GM21786 (cell line): ENCODE data around the gene OR52E1.
"Not testable (repeated sequence)": the region's sequence is repeated elsewhere in the genome, so short reads cannot be mapped to it uniquely, and the experiment has no call there.

Experiments used
- ATAC-seq: cut with Tn5 transposase; IDR thresholded peaks from one replicate; pipeline ENCODE4 v1.9.1; 2021; ENCODE audit not compliant: unreplicated experiment

Gene OR52E1

DNA sequence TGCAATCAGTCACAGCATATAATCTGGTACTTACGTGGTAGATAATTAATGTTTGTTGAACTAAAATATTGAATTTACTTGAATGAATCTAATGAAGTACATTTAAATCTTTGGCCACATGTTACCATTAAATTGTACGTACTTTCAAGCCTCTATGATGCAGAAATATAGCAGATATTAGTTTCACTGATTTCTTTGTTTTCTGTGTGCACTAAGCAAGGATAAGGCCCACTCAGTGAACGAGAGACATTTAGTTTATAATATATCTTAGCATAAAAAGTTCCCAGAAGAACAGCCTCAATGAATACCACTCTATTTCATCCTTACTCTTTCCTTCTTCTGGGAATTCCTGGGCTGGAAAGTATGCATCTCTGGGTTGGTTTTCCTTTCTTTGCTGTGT is at the start of gene OR52E1:
TSS of gene OR52E1 (plus strand) at position 301 of the 400 bp plus-strand sequence.
- ATAC-seq = no peak

DNA sequence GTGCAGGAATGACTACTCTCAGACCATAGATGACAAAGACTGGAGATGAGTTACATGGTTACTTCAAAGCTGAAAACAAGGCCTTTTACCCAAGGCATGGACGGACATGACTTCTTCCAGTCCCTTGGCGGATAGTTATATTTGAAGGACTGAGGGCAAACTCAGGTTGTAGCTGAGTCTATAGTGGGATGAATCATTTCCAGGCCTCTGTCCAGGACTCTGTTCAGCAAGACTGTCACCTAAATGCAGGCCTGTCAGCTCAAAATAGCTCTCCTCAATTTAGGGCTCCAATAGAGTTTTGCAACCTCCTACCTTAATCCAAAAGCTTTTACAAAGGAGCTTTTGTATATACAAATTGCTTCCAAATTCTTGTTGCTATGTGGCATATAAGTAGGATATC is 47.4 kb upstream of the OR52E1 start:
- no peak for ATAC-seq

DNA sequence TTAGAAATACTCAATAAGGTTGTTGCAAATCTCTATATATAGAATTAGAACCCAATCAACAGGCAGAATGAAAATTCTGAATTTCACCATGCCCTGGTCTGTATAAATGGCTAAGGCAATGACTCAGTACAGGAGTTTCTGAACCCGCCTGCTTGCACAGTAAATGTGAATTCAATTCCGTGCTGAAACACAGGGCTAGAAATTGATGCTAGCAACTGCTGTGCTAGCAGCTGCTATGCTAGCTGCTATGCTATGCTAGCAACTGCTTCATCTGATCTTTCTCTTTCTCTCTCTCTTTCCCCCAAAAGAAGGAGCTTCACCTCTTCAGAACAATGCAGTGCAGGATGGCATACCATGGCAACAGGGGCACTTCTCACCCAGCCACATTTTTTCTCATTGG is 32.7 kb upstream of the OR52E1 start:
- ATAC-seq = no peak

DNA sequence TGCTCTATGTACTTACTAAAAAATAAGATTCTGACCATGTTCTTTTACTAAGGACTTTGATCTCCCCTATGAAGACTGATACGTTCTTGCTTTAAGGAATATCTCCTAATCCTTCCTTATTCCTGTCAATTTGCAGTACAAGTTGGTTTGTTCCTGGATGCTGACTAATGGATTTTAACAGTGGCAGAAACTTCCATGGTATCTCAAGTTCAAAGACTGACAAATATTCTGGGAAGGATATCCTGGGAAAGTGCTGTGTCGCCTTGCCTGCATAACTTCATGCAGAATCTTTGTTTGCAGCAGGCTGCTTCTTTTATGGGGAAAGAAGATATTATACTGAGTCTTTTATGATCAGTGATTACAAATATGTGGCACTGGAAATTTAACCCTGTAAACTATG is 31.4 kb upstream of the OR52E1 start:
- no peak for ATAC-seq

DNA sequence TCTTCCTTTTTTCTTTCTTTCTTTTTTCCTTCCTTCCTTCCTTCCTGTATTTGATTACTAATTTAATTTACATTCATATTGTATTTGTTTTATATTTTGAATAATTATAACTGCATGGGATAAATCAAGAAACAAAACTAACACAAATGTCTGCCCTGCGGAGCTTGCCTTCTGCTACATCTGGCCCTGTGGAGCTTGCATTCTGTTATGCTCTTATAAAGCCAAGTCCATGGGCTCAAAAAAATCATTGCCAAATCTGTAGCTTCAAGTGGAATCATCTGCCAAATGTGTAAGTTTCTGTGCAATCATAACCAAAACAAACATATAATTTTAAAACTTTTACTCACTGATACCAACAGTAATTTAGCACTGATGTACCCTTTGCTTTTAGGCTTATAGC is 31.0 kb upstream of the OR52E1 start:
- no peak for ATAC-seq

DNA sequence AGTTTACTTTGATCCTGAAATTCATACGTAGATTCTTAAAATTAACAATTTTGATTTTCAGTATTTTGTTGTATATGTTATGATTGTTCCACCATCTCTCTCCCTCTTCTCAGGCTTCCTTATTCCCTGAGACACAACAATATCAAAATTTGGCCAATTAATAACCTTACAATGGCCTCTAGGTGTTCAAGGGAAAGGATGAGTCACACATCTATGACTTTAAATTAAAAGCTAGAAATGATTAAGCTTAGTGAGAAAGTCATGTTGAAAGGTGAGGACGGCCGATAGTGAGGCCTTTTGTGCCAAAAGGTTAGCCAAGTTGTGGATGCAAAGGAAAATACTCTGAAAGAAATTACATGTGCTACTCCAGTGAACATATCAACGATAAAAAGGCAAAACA is 28.5 kb upstream of the OR52E1 start:
- ATAC-seq = no peak

DNA sequence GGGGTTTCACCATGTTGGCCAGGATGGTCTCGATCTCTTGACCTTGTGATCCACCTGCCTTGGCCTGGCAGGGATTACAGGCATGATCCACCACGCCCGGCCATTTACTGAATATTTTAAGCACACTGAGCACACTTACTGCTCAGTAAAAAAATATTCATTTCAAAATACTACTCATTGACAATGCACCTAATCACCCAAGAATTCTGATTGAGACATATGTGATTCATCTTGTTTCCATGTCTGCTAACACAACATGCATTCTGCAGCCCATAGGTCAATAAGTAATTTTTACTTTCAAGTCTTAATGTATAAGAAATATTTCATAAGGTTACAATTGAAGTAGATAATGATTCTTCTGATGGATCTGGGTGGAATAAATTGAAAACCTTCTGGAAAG is 27.3 kb upstream of the OR52E1 start:
- no peak for ATAC-seq

DNA sequence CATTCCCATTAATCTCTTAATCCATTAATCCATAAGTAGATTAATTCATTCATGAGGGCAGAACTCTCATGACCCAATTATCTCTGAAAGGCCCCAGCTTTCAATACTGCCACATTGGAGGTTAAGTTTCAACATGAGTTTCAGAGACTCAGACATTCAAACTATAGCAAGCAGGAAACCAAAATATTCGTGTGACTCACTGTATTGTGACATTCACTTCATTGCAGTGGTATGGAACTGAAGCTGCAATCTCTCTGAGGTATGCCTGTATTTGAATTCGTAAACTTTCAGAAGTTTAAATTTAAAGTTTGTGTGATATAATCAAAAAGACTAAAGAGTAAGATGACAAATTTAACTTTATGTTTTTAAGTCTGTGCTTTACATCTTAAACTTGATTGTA is 26.0 kb upstream of the OR52E1 start:
- ATAC-seq = no peak

DNA sequence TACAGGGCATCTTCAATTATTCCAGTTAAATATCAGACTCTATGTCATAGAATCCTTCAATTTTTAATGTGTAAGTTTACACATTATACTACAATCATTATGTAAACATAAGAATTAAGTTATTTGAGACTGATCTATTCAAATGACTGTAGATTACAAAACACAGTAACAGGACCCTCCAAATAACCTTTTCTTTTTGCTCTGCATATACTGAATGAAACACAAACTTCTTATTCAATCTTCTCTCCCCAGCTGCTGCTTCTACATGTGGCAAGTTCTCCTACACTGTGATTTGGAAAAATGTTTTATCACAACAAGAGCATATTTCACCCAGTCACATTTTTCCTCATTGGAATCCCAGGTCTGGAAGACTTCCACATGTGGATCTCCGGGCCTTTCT is 23.1 kb upstream of the OR52E1 start, which contains the start of gene OR52J3:
TSS of gene OR52J3 (plus strand) at position 301 of the 400 bp plus-strand sequence. CDS start at position 301, 0 bp downstream.
- ATAC-seq = no peak

DNA sequence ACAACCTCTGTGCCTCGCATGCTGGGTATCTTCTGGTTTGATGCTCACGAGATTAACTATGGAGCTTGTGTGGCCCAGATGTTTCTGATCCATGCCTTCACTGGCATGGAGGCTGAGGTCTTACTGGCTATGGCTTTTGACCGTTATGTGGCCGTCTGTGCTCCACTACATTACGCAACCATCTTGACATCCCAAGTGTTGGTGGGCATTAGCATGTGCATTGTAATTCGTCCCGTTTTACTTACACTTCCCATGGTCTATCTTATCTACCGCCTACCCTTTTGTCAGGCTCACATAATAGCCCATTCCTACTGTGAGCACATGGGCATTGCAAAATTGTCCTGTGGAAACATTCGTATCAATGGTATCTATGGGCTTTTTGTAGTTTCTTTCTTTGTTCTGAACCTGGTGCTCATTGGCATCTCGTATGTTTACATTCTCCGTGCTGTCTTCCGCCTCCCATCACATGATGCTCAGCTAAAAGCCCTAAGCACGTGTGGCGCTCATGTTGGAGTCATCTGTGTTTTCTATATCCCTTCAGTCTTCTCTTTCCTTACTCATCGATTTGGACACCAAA is 22.5 kb upstream of the OR52E1 start:
- ATAC-seq = no peak

DNA sequence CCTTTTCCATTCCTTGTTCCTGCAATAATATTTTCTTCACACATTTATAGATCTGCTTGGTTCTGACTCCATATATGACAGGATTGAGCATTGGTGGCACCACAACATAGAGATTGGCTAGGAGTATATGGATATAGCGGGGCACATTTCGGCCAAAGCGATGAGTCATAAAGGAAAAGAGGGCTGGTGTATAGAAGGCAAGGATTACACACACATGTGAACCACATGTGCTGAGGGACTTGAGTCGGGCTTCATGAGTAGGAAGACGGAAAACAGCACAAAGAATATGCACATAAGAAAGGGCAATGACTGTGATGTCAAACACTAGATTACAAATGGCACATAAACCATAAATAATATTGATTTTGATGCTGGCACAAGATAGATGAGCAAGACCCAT is 10.7 kb upstream of the OR52E1 start:
- ATAC-seq = not testable (repeated sequence)

DNA sequence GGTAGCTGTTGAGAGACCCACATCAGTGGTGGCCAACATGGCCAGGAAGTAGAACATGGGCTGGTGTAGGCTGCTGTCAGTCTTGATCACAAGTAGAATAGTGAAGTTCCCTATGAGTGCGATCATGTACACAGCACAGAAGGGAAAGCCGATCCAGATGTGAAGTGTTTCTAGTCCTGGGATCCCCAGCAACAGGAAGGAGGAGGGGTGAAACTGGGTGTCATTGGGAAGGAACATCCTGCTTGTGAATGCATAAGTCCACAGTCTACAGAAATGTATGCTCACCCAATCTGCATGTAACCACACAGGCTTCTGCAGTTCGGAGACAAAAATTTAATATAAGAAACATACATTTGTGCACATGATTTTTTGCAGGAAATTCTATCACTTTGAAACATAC is 10.0 kb upstream of the OR52E1 start, which contains the start of gene OR52E2:
TSS of gene OR52E2 (minus strand) at position 237 of the 400 bp plus-strand sequence. CDS start at position 237, 0 bp downstream.
- no peak for ATAC-seq

DNA sequence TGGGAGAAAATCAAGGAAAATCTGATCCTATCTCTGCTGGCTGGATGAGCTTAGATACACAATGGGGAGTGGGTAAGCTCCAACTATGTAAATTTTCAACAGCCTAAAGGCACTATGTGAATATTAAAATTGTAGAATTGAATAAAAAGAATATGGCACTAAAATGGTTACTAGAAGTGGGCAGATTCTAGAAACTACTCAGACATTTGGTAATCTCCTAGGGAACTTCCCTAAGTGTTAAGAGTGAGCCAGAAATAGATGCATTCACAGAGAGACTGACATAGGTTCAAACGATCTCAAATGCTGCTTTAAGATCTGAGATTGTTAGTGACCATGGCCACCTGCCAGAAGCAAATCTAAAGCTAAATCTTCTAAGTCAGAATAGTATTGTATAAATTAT is 4.3 kb upstream of the OR52E1 start:
- no peak for ATAC-seq

DNA sequence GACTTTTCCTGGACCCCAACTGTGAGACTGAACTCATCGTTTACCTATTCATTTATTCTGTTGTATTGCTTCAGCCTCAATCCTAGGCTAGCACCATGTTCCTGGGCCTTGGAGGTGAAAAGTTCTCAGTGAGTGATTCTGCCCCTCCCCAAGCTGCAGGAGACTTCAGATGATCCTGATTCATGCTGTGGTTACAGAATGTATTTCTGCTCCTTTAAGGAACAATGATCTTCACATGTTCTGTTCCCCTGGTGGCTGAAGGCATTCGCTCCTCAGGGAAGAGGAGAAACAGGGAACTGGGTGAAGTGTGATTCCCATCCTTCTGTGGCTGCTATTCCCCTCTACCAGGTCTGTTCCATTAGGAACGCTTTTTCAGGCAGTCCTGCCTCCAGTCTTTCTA is 2.4 kb downstream of the OR52E1 start:
- no peak for ATAC-seq

DNA sequence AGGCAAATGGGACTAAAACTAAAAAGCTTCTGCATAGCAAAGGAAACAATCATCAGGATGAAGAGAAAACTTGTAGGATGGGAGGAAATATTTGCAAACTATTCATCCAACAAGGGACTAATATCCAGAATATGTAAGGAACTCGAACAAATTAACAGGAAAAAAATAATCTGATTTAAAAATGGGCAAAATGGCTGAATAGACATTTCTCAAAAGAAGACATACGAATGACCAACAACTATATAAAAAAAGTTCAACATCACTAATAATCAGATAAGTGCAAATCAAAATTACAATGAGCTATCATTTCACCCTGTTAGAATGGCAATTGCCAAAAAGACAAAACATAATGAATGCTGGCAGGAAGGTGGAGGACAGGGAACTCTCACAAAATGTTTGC is 12.0 kb downstream of the OR52E1 start:
- no peak for ATAC-seq

DNA sequence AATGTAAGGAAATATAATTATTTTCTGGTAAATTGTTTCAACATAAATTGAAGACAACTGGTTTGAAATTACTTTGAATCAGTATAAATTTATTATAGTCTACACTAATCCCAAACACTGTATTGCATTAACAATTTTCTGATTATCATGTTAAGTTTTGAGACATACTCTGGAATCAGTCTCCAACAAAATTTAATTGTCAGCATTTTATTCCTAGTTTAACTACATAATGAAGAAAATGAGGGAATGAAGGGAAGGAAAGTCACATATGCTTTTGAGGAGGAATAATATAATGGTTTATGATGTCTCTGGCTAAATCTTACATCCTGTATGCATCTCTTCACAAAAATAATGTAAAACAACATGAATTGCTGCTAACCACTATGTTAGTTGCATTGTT is 14.2 kb downstream of the OR52E1 start:
- no peak for ATAC-seq

DNA sequence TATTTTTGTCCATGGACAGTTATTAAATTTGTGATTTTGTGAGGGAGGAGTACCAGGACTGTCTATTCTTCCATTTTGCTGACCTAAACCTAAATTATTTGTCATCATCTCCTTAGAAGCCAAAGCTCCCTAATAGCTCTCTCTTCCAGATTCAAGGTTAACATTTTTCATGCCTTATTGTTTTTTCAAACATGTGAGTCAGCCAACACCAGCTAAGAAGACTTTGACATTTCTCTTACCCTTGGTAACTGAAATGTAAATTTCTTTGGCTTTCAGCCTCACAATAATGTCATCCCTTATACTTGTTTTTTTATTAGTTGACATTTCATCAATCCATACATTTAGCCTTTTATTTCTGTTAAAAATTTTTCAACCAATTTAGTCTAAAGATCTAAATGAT is 19.2 kb downstream of the OR52E1 start:
- ATAC-seq = no peak

DNA sequence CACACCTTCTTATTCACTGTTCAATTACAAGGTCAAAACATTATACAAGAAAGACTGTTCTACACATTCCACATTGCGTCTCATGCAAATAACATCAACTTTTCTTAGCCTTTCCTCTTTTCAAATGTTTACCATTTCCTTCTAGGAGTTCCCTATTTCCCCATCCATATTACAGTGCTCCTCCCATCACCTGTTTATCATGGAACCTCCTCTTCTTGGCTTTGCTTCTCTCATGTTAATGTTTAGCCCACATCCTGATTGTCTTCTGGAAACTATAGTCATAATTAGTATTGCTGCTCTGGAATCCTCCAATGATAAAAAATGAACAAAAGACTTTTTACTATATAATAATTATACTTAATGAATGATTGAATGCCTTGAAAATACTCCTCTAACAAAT is 21.3 kb downstream of the OR52E1 start:
- ATAC-seq = no peak

DNA sequence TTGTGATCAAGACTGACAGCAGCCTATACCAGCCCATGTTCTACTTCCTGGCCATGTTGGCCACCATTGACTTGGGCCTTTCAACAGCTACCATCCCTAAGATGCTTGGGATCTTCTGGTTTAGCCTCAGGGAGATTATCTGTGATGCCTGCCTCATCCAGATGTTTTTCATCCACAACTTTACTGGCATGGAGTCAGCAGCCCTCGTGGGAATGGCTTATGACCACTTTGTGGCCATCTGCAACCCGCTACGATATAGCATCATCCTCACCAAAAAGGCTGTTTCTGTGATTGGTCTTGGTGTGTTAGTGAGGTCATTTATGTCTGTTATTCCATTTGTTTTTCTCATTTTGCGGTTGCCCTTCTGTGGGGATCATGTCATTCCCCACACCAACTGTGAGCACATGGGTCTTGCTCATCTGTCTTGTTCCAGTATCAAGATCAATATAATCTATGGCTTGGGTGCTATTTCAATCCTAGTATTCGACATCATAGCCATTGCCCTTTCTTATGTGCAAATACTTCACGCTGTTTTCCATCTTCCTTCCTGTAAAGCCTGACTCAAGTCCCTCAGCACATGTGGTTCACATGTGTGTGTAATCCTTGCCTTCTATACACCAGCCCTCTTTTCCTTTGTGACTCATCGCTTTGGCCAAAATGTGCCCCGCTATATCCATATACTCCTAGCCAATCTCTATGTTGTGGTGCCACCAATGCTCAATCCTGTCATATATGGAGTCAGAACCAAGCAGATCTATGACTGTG is 23.6 kb downstream of the OR52E1 start:
- no peak for ATAC-seq

DNA sequence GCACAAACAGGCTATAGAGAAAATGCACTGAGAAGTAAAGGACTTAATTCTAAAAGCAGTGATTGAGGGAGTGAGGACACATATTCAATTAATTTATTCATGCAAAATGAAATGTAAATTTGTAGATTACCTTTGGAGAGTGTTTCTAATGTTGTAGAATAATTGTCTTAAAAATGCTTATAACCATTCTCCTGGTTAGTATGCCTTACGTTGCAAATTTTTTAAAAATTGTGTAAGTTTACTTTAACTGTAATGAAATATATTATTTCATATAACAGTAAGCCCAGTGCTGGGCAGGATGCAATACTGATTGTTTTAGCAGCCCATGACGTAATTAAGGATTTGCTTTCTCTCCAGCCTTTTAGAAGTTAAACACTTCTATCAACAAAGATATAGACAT is 26.6 kb downstream of the OR52E1 start:
- no peak for ATAC-seq

DNA sequence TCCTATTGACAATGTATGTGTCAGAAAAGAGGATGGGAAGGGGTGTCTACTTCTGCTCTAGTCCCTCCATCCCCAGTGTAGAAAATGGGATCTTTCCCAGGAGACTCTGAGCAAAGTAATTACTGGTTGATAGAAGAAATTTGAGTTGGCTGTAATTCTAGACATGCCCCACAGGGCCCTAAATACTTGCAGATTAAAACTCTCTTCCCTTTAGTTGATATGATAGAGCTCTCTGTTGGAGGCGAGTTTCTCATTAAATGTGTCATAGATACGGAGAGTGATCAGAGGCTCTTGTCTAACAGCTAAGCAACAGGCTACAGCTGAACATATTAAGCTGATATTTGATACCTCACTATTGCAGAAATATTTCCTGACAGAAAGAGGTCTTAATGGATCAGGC is 32.9 kb downstream of the OR52E1 start:
- no peak for ATAC-seq

DNA sequence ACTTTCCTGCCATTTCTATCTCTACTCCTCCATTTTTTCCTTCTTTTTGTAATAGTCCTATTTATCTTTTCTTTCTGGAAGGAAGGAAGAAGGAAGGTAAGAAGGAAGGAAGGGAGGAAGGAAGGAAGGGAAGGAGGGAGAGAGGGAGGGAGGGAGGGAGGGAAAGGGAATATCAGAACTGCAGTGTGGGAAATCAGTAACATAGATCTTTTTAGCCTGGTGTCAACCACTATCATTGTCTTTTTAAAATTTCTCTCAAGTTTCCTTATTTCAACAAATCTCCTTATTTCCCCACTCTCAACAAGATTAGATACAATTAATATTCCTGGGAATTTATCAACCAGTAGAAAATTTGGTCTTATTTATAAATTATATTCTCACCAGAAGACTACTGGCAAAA is 33.7 kb downstream of the OR52E1 start:
- no peak for ATAC-seq

DNA sequence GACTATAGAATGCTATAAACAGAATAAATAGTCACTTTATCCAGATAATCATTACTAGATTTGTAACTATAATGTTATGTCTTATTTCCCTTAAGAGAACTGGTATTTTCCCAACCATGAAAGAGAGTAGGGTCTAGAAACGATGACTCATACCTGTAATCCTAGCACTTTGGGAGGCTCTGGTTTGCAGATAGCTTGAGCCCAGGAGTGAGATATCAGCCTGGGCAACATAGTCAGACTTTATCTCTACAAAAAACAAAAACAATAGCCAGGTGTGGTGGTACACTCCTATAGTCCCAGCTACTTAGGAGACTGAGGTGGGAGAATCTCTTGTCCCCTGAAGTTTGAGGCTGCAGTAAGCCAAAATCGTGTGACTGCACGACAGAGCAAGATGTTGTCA is 37.9 kb downstream of the OR52E1 start:
- ATAC-seq = no peak
